HEK293 (cell line): ENCODE results near the gene PHTF1.
A peak's percentile ranks its signal among the peaks of the same experiment; 100 is the strongest.

Source experiments
- CTCF ChIA-PET: fragments of 350-600 bp; formaldehyde crosslinking; extraction: SDS; loops from one replicate; lab custom pipeline; 2021; ENCODE audit warnings: antibody characterized with exemption; lab: Yijun Ruan, JAX
- POLR2A ChIA-PET: fragments of 300-600 bp; formaldehyde crosslinking; extraction: SDS; loops from one replicate; lab custom pipeline; 2020; ENCODE audit warnings: antibody characterized with exemption, inconsistent platforms; lab: Yijun Ruan, JAX
- H3K27ac ChIP-seq: fragments of 200-500 bp; sonication (Bioruptor generic); 2 replicates; pipeline ENCODE4 v1.5.1; 2014; ENCODE audit warnings: low read depth, low read length, control low read depth, inconsistent platforms; ENCODE audit errors: extremely low read depth
- H3K36me3 ChIP-seq, 2 experiments: fragments of 200-500 bp in 1 of 2; sonication (Bioruptor generic) in 1 of 2; 1 replicate in 1 of 2; 2 replicates in 1 of 2; pipeline ENCODE4 v1.5.1; 2014 to 2017; ENCODE audit warnings: inconsistent platforms in 2 of 2, low read length in 2 of 2; ENCODE audit not compliant: control insufficient read depth in 2 of 2, insufficient read depth in 1 of 2
- H3K4me1 ChIP-seq: fragments of 200-500 bp; sonication (Bioruptor generic); 2 replicates; pipeline ENCODE4 v1.5.1; 2014; ENCODE audit warnings: mild to moderate bottlenecking, low read length, inconsistent platforms; ENCODE audit not compliant: control insufficient read depth, insufficient read depth
- H3K4me3 ChIP-seq: 2 replicates; pipeline ENCODE4 v1.5.1; 2011; ENCODE audit warnings: low read depth, mild to moderate bottlenecking, control low read depth, low read length, moderate library complexity
- H3K9me3 ChIP-seq: fragments of 200-500 bp; sonication (Bioruptor generic); 2 replicates; pipeline ENCODE4 v1.5.1; 2014; ENCODE audit warnings: low read depth, low read length, inconsistent platforms; ENCODE audit not compliant: control insufficient read depth, insufficient read depth
- BCL11A ChIP-seq: fragments of 450-650 bp; formaldehyde crosslinking; IDR thresholded peaks from 2 replicates; pipeline ENCODE4 v1.5.1; 2016; ENCODE audit warnings: low read depth, missing biosample characterization, missing genetic modification characterization
- FEZF1 ChIP-seq: fragments of 450-650 bp; formaldehyde crosslinking; IDR thresholded peaks from 2 replicates; pipeline ENCODE4 v1.5.1; 2016; ENCODE audit warnings: missing biosample characterization, missing genetic modification characterization
- HOXD13 ChIP-seq: sonication (generic); formaldehyde crosslinking; IDR thresholded peaks from 2 replicates; pipeline ENCODE4 v1.8.0; 2022; ENCODE audit warnings: missing genetic modification reagents, borderline replicate concordance
- KLF10 ChIP-seq: fragments of 450-650 bp; IDR thresholded peaks from 2 replicates; pipeline ENCODE4 v1.5.1; 2018; ENCODE audit warnings: missing biosample characterization, mild to moderate bottlenecking, missing genetic modification characterization
- MZF1 ChIP-seq: fragments of 450-650 bp; formaldehyde crosslinking; IDR thresholded peaks from 2 replicates; pipeline ENCODE4 v1.5.1; 2017; ENCODE audit warnings: missing biosample characterization, missing genetic modification characterization, borderline replicate concordance
- SCRT2 ChIP-seq: fragments of 450-650 bp; formaldehyde crosslinking; IDR thresholded peaks from 2 replicates; pipeline ENCODE4 v1.5.1; 2016; ENCODE audit warnings: missing biosample characterization, missing genetic modification characterization
- SETDB1 ChIP-seq: IDR thresholded peaks from one replicate; pipeline ENCODE4 v1.6.1; 2017; ENCODE audit warnings: mild to moderate bottlenecking, low read length, moderate library complexity, mixed read lengths; ENCODE audit not compliant: insufficient read length
- TCF7L2 ChIP-seq: IDR thresholded peaks from 2 replicates; pipeline ENCODE4 v1.6.1; 2011; ENCODE audit warnings: low read depth, mild to moderate bottlenecking, inconsistent platforms, low read length, moderate library complexity, borderline replicate concordance
- TRIM28 ChIP-seq: IDR thresholded peaks from 2 replicates; pipeline ENCODE4 v1.6.1; 2011; ENCODE audit warnings: low read length, control low read depth, borderline replicate concordance
- YY2 ChIP-seq: fragments of 450-650 bp; formaldehyde crosslinking; IDR thresholded peaks from 2 replicates; pipeline ENCODE4 v1.5.1; 2016; ENCODE audit warnings: missing biosample characterization, missing genetic modification characterization
- ZBTB17 ChIP-seq: fragments of 450-650 bp; formaldehyde crosslinking; IDR thresholded peaks from 2 replicates; pipeline ENCODE4 v1.5.1; 2016; ENCODE audit warnings: missing biosample characterization, missing genetic modification characterization
- ZNF174 ChIP-seq: fragments of 450-650 bp; formaldehyde crosslinking; IDR thresholded peaks from 2 replicates; pipeline ENCODE4 v1.5.0; 2017; ENCODE audit warnings: missing biosample characterization, mild to moderate bottlenecking, missing genetic modification characterization
- ZNF175 ChIP-seq: fragments of 450-650 bp; formaldehyde crosslinking; IDR thresholded peaks from 2 replicates; pipeline ENCODE4 v1.5.1; 2016; ENCODE audit warnings: missing biosample characterization, missing genetic modification characterization
- ZNF221 ChIP-seq: fragments of 450-650 bp; formaldehyde crosslinking; IDR thresholded peaks from 2 replicates; pipeline ENCODE4 v1.5.1; 2017; ENCODE audit warnings: missing biosample characterization, missing genetic modification characterization, borderline replicate concordance
- ZNF24 ChIP-seq: fragments of 450-650 bp; formaldehyde crosslinking; IDR thresholded peaks from 2 replicates; pipeline ENCODE4 v1.5.1; 2016; ENCODE audit warnings: missing biosample characterization, missing genetic modification characterization
- ZNF274 ChIP-seq, 2 experiments: fragments of 200-500 bp in 1 of 2; fragments of 450-650 bp in 1 of 2; sonication (Bioruptor generic) in 1 of 2; formaldehyde crosslinking in 1 of 2; IDR thresholded peaks; 2 replicates each; pipeline versions ENCODE4 v1.5.1 to v1.6.1; 2014 to 2016; ENCODE audit warnings: borderline replicate concordance in 1 of 2, inconsistent platforms in 1 of 2, low read length in 1 of 2, missing biosample characterization in 1 of 2, missing genetic modification characterization in 1 of 2
- ZNF366 ChIP-seq: fragments of 450-650 bp; formaldehyde crosslinking; conservative IDR thresholded peaks from 2 replicates; pipeline ENCODE4 v1.5.1; 2016; ENCODE audit warnings: missing biosample characterization, missing genetic modification characterization
- ZNF555 ChIP-seq: fragments of 450-650 bp; formaldehyde crosslinking; conservative IDR thresholded peaks from 2 replicates; pipeline ENCODE4 v1.5.1; 2017; ENCODE audit warnings: missing biosample characterization, mild to moderate bottlenecking, missing genetic modification characterization, inconsistent platforms
- ZNF560 ChIP-seq: fragments of 450-650 bp; formaldehyde crosslinking; IDR thresholded peaks from 2 replicates; pipeline ENCODE4 v1.5.1; 2017; ENCODE audit warnings: missing biosample characterization, missing genetic modification characterization, borderline replicate concordance
- ZNF660 ChIP-seq: fragments of 450-650 bp; IDR thresholded peaks from 2 replicates; pipeline ENCODE4 v1.5.1; 2018; ENCODE audit warnings: missing biosample characterization, mild to moderate bottlenecking, missing genetic modification characterization
- ZNF791 ChIP-seq: fragments of 450-650 bp; formaldehyde crosslinking; IDR thresholded peaks from 2 replicates; pipeline ENCODE4 v1.5.1; 2016; ENCODE audit warnings: missing biosample characterization, missing genetic modification characterization
- TF ChIP-seq, protein P1 (sequence below): fragments of 450-650 bp; formaldehyde crosslinking; IDR thresholded peaks from 2 replicates; pipeline ENCODE4 v1.5.1; 2017; ENCODE audit warnings: missing biosample characterization, missing genetic modification characterization
- TF ChIP-seq, protein P2 (sequence below): fragments of 450-650 bp; formaldehyde crosslinking; IDR thresholded peaks from 2 replicates; pipeline ENCODE4 v1.5.1; 2016; ENCODE audit warnings: missing biosample characterization, missing genetic modification characterization, low read depth
- TF ChIP-seq, protein P3 (sequence below): fragments of 450-650 bp; formaldehyde crosslinking; conservative IDR thresholded peaks from 2 replicates; pipeline ENCODE4 v1.5.1; 2016; ENCODE audit warnings: low read depth, missing biosample characterization, missing genetic modification characterization
- TF ChIP-seq, protein P4 (sequence below): fragments of 450-650 bp; formaldehyde crosslinking; IDR thresholded peaks from 2 replicates; pipeline ENCODE4 v1.5.1; 2016; ENCODE audit warnings: missing biosample characterization, missing genetic modification characterization

PHTF1 gene

DNA sequence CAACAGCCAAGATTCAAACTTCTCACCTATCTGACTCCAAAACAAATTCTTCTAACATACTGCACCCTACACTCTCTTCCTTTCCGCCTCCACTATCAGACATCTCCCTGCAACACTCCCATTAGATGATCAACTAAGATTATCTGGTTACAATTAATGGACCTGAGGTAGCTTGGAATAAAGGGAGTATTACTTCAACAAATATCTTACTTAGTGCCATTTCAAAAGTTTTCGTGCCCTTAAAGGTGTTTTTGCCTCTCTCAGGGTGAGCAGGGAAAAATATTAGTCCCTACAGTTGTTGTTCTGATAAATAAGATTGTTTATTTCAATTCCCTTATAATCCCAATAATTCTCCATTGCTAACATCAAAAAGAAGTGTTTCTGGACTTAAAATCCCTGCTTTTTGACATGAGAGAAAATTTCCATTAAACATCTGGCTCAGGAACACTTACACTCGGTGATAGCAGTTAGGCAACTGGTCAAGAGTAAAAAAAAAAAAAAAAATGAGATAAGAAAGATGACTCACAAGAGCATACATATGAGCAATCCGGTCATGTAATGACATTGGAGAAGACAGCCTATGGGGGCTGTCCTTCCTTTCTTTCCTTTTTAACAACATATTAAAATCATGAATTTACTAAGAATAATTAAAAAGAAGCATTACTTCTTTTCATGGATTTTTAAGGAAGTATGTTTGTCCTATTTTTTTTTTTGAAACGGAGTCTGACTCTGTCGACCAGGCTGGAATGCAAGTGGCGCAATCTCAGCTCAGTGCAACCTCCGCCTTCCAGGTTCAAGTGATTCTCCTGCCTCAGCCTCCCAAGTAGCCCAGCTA, 45.4 kb upstream of the PHTF1 start:
- Histone ChIP-seq H3K36me3 (peaks cover 0 to 5% of the 10 kb centered on the region in 2 experiments; a peak in 1 of 3 replicates), H3K9me3 (no peaks in the 10 kb centered on the region), H3K27ac (no peak overlapping the region), H3K4me1 (peaks cover 12% of the 10 kb centered on the region), H3K4me3 (no peak overlapping the region)
- CTCF ChIA-PET: interaction anchor here (0.5 to 1.0 kb wide), 2 partner anchors 12 to 85 kb away, joined by 3 to 4 read pairs; no protein-coding TSS in a partner anchor
- POLR2A ChIA-PET: interaction anchor here (0.6 to 1.1 kb wide), 4 partner anchors 45 to 865 kb away, joined by 3 to 8 read pairs (median 3); partner anchors contain the start of gene DENND2C
- TF ChIP-seq ZNF175 (no peak), BCL11A (tag by site-specific recombination) (peak; percentile 87; the same call in 1 of the 2 replicates), KLF10 (tag by site-specific recombination) (no peak), TCF7L2 (no peak), MZF1 (no peak), HOXD13 (CRISPR knock-in tag) (no peak), ZNF660 (tag by site-specific recombination) (0 out of 2 replicates have a peak, but pooled peaks have one; percentile 48), ZNF791 (tag by site-specific recombination) (no peak), FEZF1 (tag by site-specific recombination) (peak; percentile 83), ZNF221 (tag by site-specific recombination) (no peak), ZNF24 (tag by site-specific recombination) (peak; percentile 59; the same call in 1 of the 2 replicates), TRIM28 (peak; percentile 70; the same call in 1 of the 2 replicates), ZNF174 (no peak), SCRT2 (peak; percentile 29; the same call in 1 of the 2 replicates), SETDB1 (no peak), YY2 (no peak), ZNF560 (tag by site-specific recombination) (no peak), ZBTB17 (tag by site-specific recombination) (peak; percentile 40; the same call in 1 of the 2 replicates), ZNF274 (IDR thresholded peaks at IDR 0.05; ENCODE audit: low read length) (no peak), ZNF274 (tag by site-specific recombination; IDR thresholded peaks at IDR 0.05; ENCODE audit: borderline replicate concordance) (no peak), ZNF555 (tag by site-specific recombination) (no peak), ZNF366 (peak; percentile 68)
- TF ChIP-seq, protein P1, sequence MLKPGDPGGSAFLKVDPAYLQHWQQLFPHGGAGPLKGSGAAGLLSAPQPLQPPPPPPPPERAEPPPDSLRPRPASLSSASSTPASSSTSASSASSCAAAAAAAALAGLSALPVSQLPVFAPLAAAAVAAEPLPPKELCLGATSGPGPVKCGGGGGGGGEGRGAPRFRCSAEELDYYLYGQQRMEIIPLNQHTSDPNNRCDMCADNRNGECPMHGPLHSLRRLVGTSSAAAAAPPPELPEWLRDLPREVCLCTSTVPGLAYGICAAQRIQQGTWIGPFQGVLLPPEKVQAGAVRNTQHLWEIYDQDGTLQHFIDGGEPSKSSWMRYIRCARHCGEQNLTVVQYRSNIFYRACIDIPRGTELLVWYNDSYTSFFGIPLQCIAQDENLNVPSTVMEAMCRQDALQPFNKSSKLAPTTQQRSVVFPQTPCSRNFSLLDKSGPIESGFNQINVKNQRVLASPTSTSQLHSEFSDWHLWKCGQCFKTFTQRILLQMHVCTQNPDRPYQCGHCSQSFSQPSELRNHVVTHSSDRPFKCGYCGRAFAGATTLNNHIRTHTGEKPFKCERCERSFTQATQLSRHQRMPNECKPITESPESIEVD (tag by site-specific recombination): 0 out of 2 replicates have a peak, but pooled peaks have one; percentile 16
- TF ChIP-seq, protein P2, sequence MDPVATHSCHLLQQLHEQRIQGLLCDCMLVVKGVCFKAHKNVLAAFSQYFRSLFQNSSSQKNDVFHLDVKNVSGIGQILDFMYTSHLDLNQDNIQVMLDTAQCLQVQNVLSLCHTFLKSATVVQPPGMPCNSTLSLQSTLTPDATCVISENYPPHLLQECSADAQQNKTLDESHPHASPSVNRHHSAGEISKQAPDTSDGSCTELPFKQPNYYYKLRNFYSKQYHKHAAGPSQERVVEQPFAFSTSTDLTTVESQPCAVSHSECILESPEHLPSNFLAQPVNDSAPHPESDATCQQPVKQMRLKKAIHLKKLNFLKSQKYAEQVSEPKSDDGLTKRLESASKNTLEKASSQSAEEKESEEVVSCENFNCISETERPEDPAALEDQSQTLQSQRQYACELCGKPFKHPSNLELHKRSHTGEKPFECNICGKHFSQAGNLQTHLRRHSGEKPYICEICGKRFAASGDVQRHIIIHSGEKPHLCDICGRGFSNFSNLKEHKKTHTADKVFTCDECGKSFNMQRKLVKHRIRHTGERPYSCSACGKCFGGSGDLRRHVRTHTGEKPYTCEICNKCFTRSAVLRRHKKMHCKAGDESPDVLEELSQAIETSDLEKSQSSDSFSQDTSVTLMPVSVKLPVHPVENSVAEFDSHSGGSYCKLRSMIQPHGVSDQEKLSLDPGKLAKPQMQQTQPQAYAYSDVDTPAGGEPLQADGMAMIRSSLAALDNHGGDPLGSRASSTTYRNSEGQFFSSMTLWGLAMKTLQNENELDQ (tag by site-specific recombination): no peak
- TF ChIP-seq, protein P3, sequence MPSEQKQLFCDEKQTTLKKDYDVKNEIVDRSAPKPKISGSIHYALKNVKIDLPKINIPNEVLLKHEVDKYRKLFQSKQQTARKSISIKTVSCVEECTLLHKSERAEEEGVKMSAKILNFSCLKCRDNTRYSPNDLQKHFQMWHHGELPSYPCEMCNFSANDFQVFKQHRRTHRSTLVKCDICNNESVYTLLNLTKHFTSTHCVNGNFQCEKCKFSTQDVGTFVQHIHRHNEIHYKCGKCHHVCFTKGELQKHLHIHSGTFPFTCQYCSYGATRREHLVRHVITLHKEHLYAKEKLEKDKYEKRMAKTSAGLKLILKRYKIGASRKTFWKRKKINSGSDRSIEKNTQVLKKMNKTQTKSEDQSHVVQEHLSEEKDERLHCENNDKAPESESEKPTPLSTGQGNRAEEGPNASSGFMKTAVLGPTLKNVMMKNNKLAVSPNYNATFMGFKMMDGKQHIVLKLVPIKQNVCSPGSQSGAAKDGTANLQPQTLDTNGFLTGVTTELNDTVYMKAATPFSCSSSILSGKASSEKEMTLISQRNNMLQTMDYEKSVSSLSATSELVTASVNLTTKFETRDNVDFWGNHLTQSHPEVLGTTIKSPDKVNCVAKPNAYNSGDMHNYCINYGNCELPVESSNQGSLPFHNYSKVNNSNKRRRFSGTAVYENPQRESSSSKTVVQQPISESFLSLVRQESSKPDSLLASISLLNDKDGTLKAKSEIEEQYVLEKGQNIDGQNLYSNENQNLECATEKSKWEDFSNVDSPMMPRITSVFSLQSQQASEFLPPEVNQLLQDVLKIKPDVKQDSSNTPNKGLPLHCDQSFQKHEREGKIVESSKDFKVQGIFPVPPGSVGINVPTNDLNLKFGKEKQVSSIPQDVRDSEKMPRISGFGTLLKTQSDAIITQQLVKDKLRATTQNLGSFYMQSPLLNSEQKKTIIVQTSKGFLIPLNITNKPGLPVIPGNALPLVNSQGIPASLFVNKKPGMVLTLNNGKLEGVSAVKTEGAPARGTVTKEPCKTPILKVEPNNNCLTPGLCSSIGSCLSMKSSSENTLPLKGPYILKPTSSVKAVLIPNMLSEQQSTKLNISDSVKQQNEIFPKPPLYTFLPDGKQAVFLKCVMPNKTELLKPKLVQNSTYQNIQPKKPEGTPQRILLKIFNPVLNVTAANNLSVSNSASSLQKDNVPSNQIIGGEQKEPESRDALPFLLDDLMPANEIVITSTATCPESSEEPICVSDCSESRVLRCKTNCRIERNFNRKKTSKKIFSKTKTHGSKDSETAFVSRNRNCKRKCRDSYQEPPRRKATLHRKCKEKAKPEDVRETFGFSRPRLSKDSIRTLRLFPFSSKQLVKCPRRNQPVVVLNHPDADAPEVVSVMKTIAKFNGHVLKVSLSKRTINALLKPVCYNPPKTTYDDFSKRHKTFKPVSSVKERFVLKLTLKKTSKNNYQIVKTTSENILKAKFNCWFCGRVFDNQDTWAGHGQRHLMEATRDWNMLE: 0 out of 2 replicates have a peak, but pooled peaks have one; percentile 24
- TF ChIP-seq, protein P4, sequence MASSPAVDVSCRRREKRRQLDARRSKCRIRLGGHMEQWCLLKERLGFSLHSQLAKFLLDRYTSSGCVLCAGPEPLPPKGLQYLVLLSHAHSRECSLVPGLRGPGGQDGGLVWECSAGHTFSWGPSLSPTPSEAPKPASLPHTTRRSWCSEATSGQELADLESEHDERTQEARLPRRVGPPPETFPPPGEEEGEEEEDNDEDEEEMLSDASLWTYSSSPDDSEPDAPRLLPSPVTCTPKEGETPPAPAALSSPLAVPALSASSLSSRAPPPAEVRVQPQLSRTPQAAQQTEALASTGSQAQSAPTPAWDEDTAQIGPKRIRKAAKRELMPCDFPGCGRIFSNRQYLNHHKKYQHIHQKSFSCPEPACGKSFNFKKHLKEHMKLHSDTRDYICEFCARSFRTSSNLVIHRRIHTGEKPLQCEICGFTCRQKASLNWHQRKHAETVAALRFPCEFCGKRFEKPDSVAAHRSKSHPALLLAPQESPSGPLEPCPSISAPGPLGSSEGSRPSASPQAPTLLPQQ (tag by site-specific recombination): 0 out of 2 replicates have a peak, but pooled peaks have one; percentile 10
